HG02973 (cell line): Measurements from ENCODE around the gene C4orf50.

Source experiments
- ATAC-seq: cut with Tn5 transposase; IDR thresholded peaks from one replicate; pipeline ENCODE4 v1.9.1; 2021; ENCODE audit warnings: moderate library complexity; ENCODE audit not compliant: unreplicated experiment

Gene C4orf50

GRCh38 chr4:6044276-6044675 lies 26.0 kb upstream of the C4orf50 start:
- no peak for ATAC-seq

- ATAC-seq, result no peak
Observed at GRCh38 chr4:6043843-6044242, 25.6 kb upstream of the C4orf50 start.

GRCh38 chr4:6043188-6043587 lies 25.0 kb upstream of the C4orf50 start:
- ATAC-seq, result no peak

- no peak for ATAC-seq
Observed at GRCh38 chr4:6042293-6043063, 24.2 kb upstream of the C4orf50 start.

- ATAC-seq, result no peak
Observed at GRCh38 chr4:6041800-6042199, 23.6 kb upstream of the C4orf50 start.

GRCh38 chr4:6038711-6039110 lies 20.5 kb upstream of the C4orf50 start:
- ATAC-seq, result no peak

GRCh38 chr4:6035786-6036185 lies 17.6 kb upstream of the C4orf50 start:
- no peak for ATAC-seq

GRCh38 chr4:6033381-6033780 lies 15.2 kb upstream of the C4orf50 start:
- no peak for ATAC-seq

- no peak for ATAC-seq
Observed at GRCh38 chr4:6032249-6033244, 14.3 kb upstream of the C4orf50 start.

- no peak for ATAC-seq
Observed at GRCh38 chr4:6031846-6032245, 13.6 kb upstream of the C4orf50 start.

- no peak for ATAC-seq
Observed at GRCh38 chr4:6030679-6031078, 12.4 kb upstream of the C4orf50 start.

- no peak for ATAC-seq
Observed at GRCh38 chr4:6029254-6029653, 11.0 kb upstream of the C4orf50 start.

- no peak for ATAC-seq
Observed at GRCh38 chr4:6028168-6028567, 9.9 kb upstream of the C4orf50 start.

GRCh38 chr4:6027392-6027791 lies 9.2 kb upstream of the C4orf50 start:
- ATAC-seq, result no peak

- ATAC-seq, result no peak
Observed at GRCh38 chr4:6024313-6024960, 6.2 kb upstream of the C4orf50 start.

- no peak for ATAC-seq
Observed at GRCh38 chr4:6023731-6024130, 5.5 kb upstream of the C4orf50 start.

GRCh38 chr4:6022607-6023288 lies 4.5 kb upstream of the C4orf50 start:
- ATAC-seq, result no peak

GRCh38 chr4:6021831-6022606 lies 3.8 kb upstream of the C4orf50 start:
- ATAC-seq, result no peak

GRCh38 chr4:6020613-6021012 lies 2.4 kb upstream of the C4orf50 start:
- no peak for ATAC-seq
